Measurements from ENCODE around the gene ROR2. TPM values are rescaled to one million over a fixed set of nuclear protein-coding genes. Genes with fewer than 3 reads are reported as not detected.

ROR2 gene
- total and polyA plus RNA-seq, 8 donors = 3.0 to 21.4 (median 9.8) TPM

- no peaks in the 10 kb centered on the region for H3K36me3 ChIP-seq
- no peak overlapping the region for H3K27ac ChIP-seq
- peaks cover 0 to 14% (median 10%) of the 10 kb centered on the region in 4 donors for H3K4me1 ChIP-seq
- TF ChIP-seq EP300 (IDR thresholded peaks at IDR 0.05) = no peak
- TF ChIP-seq, protein P1, sequence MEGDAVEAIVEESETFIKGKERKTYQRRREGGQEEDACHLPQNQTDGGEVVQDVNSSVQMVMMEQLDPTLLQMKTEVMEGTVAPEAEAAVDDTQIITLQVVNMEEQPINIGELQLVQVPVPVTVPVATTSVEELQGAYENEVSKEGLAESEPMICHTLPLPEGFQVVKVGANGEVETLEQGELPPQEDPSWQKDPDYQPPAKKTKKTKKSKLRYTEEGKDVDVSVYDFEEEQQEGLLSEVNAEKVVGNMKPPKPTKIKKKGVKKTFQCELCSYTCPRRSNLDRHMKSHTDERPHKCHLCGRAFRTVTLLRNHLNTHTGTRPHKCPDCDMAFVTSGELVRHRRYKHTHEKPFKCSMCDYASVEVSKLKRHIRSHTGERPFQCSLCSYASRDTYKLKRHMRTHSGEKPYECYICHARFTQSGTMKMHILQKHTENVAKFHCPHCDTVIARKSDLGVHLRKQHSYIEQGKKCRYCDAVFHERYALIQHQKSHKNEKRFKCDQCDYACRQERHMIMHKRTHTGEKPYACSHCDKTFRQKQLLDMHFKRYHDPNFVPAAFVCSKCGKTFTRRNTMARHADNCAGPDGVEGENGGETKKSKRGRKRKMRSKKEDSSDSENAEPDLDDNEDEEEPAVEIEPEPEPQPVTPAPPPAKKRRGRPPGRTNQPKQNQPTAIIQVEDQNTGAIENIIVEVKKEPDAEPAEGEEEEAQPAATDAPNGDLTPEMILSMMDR (IDR thresholded peaks at IDR 0.05) = peak in 5 of 7 experiments; percentile 55 to 88 (median 78)
- 27 to 40% (median 34%) methylated on average over 43 of the region's 43 CpGs for WGBS, 5 donors
- peaks cover 0 to 14% (median 0%) of the 10 kb centered on the region in 3 donors for H3K27me3 ChIP-seq
- intact Hi-C loops (cut with DNase I; ENCODE audit: low total_unique reads) = no loop called here
- H3K9me3 ChIP-seq = no peaks in the 10 kb centered on the region
- H3K4me3 ChIP-seq = no peak overlapping the region
- peak; percentile 82 to 93 for DNase-seq
These were observed 268.3 kb downstream of the ROR2 start for GRCh38 chr9:91681461-91682305.

GRCh38 chr9:91680998-91681397 lies 269.0 kb downstream of the ROR2 start:
- DNase-seq = no peak
- H3K36me3 ChIP-seq = no peaks in the 10 kb centered on the region
- TF ChIP-seq POLR2A (IDR thresholded peaks at IDR 0.05) (no peak), POLR2AphosphoS5 (IDR thresholded peaks at IDR 0.05) (no peak), EP300 (IDR thresholded peaks at IDR 0.05) (no peak)
- TF ChIP-seq, protein P1 (IDR thresholded peaks at IDR 0.05) = no peak
- peaks cover 0 to 14% (median 10%) of the 10 kb centered on the region in 4 donors for H3K4me1 ChIP-seq
- WGBS, 5 donors = 83 to 91% (median 88%) methylated on average over 13 to 15 of the region's 15 CpGs
- intact Hi-C loops (cut with DNase I; ENCODE audit: low total_unique reads) = no loop called here
- H3K4me3 ChIP-seq = no peak overlapping the region
- H3K27ac ChIP-seq = no peak overlapping the region
- peaks cover 0 to 14% (median 0%) of the 10 kb centered on the region in 3 donors for H3K27me3 ChIP-seq
- no peaks in the 10 kb centered on the region for H3K9me3 ChIP-seq

GRCh38 chr9:91680106-91680505 lies 269.9 kb downstream of the ROR2 start:
- H3K4me1 ChIP-seq = peaks cover 0 to 14% (median 10%) of the 10 kb centered on the region in 4 donors
- intact Hi-C loops (cut with DNase I; ENCODE audit: low total_unique reads) = no loop called here
- 77 to 87% (median 85%) methylated on average over 9 of the region's 9 CpGs for WGBS, 5 donors

DNA sequence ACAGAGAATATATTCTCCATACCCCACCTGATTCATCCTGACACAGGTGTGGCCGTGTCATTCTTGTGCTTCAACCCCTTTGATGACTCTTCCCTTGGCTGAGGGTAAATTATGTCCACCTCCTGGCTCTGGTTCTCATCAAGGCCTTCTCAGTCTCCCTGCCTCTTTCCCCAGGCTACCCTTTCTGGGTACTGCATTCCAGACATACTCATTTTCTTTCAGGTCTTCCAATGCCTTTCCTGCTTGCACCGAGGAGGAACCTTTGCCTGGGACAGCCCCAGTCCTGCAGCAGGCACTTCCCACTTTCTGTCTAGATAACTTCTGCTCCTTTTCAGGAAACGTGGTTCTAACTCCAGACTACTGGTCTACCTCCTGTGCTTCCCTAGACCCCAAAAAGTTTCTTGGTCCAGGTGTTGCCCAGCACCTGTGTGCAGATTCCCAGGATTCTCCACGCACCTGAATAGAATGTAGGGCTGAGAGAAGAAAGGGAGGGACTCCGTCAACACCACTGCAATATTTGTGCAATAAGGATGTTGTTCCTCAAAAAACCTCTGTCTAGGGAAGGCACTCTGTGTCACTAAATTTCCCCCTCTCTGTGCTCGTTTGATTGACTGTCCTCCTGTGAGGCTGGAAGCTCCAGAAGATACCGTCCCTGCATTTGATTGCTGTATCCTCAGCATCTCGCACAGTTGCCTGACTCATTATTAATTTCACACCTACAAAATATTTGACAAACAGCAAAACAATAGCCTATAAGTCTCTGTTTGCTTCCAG lies 271.0 kb downstream of the ROR2 start:
- H3K9me3 ChIP-seq = no peaks in the 10 kb centered on the region
- H3K27ac ChIP-seq = no peak overlapping the region
- 74 to 78% (median 76%) methylated on average over 8 of the region's 8 CpGs for WGBS, 5 donors
- H3K4me3 ChIP-seq = no peak overlapping the region
- no peaks in the 10 kb centered on the region for H3K36me3 ChIP-seq
- DNase-seq = no peak
- no peak for TF ChIP-seq POLR2AphosphoS5 (IDR thresholded peaks at IDR 0.05)
- TF ChIP-seq EP300 (IDR thresholded peaks at IDR 0.05) = no peak
- TF ChIP-seq POLR2A (IDR thresholded peaks at IDR 0.05) = no peak
- TF ChIP-seq, protein P1 (IDR thresholded peaks at IDR 0.05) = no peak
- H3K4me1 ChIP-seq = peaks cover 0 to 14% (median 10%) of the 10 kb centered on the region in 4 donors
- peaks cover 0 to 14% (median 0%) of the 10 kb centered on the region in 3 donors for H3K27me3 ChIP-seq
- intact Hi-C loops (cut with DNase I; ENCODE audit: low total_unique reads) = no loop called here

More at GRCh38 chr9:91680106-91680505, 269.9 kb downstream of the ROR2 start:
- H3K36me3 ChIP-seq = no peaks in the 10 kb centered on the region
- H3K27me3 ChIP-seq = peaks cover 0 to 14% (median 0%) of the 10 kb centered on the region in 3 donors
- TF ChIP-seq EP300 (IDR thresholded peaks at IDR 0.05) (no peak), POLR2A (IDR thresholded peaks at IDR 0.05) (no peak), POLR2AphosphoS5 (IDR thresholded peaks at IDR 0.05) (no peak)
- TF ChIP-seq, protein P1 (IDR thresholded peaks at IDR 0.05) = no peak
- H3K4me3 ChIP-seq = no peak overlapping the region
- H3K27ac ChIP-seq = no peak overlapping the region
- H3K9me3 ChIP-seq = no peaks in the 10 kb centered on the region
- DNase-seq = no peak
